ENCODE results near the gene TMIGD1.
A peak's percentile ranks its signal among the peaks of the same experiment; 100 is the strongest.
"Not testable (repeated sequence)": the region's sequence is repeated elsewhere in the genome, so short reads cannot be mapped to it uniquely, and the experiment has no call there.

The TMIGD1 gene

DNA sequence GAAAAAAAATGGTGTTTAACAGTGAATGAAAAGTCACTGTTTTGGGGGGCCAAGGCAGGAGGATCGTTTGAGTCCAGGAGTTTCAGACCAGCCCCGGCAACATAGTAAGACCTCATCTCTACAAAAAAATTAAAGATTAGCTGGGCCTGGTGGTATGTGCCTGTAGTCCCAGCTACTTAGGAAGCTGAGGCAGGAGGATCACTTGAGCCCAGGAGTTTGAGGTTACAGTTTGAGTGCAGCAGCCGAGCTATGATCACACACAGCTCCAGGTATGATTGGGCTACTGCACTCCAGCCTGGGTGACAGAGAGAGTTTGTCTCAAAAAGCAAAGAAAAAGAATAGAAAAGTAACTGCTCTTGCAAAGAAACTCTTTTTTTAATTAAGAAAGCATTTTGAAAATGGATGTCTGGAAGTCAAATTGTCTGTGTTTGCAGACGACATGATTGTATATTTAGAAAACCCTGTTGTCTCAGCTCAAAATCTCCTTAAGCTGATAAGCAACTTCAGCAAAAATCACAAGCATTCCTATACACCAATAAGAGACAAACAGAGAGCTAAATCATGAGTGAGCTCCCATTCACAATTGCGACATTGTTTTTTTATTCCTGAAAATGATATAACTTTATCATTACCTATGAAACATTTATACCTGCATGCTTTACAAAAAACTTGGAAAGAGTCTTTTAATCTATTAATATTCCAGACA lies 24.4 kb upstream of the TMIGD1 start:
- DNase-seq (ENCODE audit: low read depth in 2 of 2, low spot score in 1 of 2): no peak

DNA sequence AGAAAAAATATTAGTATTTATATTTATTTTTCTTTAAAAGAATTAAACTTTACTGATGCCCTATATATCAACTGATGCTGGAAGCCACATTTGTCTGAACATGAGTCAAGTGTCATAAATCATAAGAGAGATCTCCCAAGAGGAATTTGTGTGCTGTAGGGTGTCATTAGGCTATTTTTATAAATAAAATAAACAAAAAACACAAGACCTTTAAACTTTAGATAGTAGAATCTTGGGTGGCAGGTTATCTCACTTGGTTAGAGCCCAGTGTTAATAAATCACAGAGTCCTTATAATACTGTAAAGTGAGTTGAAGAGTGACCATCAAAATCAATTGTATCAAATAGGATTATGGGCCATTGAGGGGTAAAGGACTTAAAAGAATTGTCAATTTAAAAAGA lies 23.6 kb upstream of the TMIGD1 start:
- DNase-seq (ENCODE audit: low read depth in 2 of 2, low spot score in 1 of 2): no peak

DNA sequence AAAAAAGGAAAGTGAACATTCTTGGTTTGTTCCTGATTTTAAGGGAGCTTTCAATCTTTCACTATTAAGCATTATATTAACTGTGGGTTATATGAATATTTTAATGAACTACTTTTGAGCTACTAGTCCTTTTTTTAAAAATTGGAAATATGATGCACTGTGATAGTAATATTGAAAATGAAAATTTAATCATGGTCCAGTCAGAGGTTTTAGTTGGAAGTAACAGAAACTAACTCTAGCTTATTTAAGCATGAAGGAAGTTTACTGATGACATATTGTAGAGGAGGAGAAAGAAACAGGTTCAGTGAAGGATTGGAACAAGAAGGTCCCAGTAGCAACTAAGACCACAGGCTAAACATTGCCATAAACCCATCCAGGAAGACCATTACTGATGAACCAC lies 20.8 kb upstream of the TMIGD1 start:
- no peak for DNase-seq (ENCODE audit: low read depth in 2 of 2, low spot score in 1 of 2)

DNA sequence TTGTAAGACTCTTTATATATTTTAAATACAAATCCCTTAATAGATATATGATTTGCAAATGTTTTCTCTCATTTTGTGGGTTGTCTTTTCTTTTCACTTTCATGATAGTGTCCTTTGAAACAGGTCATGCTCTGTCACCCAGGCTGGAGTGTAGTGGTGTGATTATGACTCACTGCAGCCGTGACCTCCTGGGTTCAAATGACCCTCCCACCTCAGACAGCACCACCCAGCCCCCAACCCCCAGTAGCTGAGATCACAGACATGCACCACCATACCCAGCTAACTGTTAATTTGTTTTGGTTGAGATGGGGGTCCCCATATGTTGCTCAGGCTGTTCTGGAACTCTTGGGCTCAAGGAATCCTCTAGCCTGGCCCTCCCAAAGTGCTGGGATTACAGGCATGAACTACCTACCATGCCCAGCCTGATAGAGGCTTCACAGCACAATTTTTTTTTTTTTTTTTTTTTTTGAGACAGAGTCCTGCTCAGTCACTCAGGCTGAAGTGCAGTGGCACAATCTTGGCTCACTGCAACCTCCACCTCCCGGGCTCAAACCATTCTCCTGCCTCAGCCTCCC lies 18.5 kb upstream of the TMIGD1 start:
- DNase-seq (ENCODE audit: low read depth in 2 of 2, low spot score in 1 of 2): no peak

DNA sequence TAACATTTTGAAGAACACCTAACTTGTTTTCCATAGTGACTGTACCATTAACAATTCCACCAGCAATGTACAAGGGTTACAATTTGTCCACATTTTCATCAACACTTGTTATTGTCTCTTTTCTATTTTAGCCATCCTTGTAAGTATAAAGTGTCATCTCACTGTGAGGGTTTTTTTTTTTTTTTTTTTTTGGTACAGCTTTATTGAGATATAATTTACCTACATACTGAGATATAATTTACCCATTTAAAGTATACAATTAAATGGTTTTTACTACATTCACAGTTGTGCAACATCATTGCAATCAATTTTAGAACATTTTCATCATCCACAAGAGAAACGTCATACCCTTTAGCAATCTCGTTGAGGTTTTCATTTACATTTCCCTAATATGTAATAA lies 17.9 kb upstream of the TMIGD1 start:
- no peak for DNase-seq (ENCODE audit: low read depth in 2 of 2, low spot score in 1 of 2)

DNA sequence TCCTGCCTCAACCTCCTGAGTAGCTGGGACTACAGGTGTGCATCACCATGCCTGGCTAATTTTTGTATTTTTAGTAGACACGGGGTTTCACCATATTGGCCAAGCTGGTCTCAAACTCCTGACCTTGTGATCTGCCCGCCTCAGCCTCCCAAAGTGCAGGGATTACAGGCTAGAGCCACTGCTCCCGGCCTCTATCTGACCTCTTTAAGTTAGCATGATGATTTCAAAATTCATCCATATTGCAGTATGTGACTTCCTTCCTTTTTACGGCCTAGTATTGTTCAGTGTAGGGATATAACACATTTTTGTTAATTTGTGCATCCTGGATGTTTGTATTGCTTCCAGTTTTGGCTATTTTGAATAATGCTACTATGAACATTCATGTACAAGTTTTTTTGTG lies 17.4 kb upstream of the TMIGD1 start:
- not testable (repeated sequence) for DNase-seq (ENCODE audit: low read depth in 2 of 2, low spot score in 1 of 2)

DNA sequence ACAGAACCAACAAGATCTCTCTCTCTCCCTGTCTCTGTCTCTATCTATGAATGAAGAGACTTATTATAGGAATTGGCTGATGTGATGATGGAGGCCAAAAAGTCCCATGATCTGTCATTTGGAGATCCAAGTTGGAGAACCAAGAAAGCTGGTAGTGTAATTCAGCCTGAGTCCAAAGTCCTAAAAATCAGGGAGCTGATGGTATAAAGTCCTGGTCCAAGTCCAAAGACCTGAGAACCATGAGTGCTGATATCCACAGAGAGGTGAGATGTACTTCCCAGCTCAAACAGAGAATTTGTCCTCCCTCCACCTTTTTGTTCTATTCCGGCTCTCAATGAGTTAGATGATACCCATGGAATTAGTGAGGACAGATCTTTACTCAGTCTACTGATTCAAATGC lies 15.4 kb upstream of the TMIGD1 start:
- no peak for DNase-seq (ENCODE audit: low read depth in 2 of 2, low spot score in 1 of 2)

DNA sequence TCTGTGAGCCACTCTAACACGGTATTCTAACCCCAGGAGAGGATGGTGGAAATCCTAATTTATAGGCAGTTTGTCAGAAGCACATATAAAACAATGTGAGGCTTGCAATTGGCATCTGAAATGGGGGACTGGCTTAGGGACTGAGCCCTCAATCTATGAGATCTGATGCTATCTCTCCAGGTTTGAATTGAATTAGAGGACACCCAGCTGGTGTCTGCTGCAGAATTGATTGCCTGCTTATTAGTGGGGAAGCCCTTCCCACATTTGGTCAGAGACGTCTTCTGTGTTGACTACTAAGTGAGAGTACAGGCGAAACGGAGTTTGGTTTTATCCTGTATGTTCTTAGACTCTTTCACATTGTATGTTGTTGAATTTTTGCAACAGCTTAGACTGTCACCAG lies 13.6 kb upstream of the TMIGD1 start:
- DNase-seq (ENCODE audit: low read depth in 2 of 2, low spot score in 1 of 2): no peak

DNA sequence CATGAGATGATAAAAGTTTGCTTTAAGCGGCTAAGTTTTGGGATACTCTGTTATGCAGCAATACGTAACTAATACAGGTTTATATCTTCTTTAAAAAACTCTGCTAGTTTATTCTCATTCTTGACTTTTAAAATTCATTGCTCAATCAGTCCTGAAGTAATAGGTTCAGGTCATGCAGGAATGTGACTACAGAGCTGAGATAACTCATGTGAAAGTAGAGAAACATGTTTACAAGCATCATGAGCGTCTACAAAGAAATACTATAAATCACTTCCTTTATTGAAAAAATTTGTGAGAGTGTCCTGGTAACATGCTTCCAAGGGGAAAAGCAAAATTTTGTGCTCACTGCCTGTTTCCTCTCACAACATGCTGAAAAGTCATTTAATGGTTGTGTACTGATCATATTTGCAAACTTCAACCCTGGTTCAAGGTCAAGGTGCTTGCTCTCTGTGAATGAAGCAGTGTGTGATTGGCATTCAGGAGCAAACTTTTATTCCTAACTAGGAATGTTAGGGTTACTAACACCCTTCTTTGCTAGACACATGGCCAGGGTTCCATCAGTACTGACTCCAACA lies 12.5 kb upstream of the TMIGD1 start:
- DNase-seq (ENCODE audit: low read depth in 2 of 2, low spot score in 1 of 2): no peak

DNA sequence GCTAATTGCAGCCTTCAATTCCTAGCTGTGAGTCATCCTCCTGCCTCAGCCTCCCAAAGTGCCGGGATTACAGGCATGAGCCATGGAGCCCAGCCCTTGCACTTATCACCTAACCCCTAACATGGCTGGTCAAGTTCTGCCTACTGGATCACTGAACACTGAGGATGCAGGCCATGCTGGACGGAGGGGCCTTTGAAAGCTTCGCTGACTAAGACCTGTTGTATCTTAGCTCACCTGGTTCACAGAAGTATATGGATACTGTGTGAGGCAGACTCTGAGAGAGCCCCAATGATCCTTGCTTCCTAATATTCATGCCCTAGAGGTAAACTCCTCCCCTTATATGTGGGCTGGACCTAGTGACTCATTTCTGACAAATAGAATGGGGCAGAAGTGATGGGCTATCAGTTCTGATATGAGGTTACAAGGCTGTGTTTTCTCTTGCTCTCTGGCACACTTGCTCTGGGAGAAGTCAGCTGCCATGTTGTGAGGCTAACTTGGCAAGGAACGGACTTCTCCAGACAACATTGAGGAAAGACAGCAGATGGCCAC lies 11.7 kb upstream of the TMIGD1 start:
- DNase-seq (ENCODE audit: low read depth in 2 of 2, low spot score in 1 of 2): no peak

DNA sequence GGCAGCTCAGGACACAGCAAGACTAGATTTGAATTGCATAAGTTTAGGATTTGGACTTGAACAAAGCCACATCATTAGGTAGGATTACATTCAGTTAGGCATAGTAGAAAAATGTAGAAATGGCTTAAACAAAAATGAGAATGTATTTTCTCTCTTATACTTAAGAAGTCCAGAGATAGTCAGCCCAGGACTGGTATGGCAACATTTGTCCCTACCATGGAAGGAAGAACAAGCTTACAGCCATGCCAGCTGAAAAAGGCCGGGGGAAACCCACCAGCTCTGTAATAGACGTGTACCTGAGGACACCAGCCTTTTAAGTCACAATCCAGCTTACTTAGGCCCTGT lies 11.2 kb upstream of the TMIGD1 start:
- DNase-seq (ENCODE audit: low read depth in 2 of 2, low spot score in 1 of 2): no peak

DNA sequence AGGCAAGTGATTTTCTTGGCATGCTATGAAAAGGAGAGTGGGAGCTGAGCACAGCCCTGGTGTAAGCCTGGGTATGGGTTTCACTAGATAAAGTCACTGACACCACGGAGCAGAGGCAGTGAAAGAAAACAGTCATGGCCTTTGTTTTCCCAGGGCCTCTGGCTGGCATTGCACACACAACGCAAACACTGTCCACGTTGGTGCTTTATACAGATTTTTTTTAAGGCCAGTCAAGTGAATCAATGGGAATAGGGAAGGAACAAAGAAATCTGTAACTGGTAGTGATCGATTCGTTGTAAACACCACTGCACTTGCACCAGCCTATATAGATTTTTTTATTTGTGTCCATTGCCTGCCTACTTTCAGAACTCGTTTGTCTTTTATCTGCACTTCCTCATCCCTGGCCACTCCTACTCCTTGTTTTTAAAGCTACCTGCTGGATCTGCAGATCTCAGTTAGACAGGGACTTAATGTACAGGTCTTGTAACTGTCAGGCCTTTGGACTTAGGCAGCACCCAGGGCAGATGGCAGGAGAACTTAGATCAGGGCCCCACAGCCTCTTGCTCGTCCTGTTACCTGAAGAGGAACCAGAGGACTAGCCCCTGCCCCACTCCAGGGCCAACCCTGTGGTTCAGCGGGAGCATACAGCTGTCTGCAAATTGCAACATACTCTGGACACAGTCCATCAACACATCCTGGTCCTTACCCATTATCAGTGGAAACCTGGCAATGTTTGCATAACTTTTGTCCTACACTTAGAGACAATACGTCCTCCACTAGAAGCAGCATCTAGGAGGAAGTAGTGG lies 10.6 kb upstream of the TMIGD1 start:
- no peak for DNase-seq (ENCODE audit: low read depth in 2 of 2, low spot score in 1 of 2)

DNA sequence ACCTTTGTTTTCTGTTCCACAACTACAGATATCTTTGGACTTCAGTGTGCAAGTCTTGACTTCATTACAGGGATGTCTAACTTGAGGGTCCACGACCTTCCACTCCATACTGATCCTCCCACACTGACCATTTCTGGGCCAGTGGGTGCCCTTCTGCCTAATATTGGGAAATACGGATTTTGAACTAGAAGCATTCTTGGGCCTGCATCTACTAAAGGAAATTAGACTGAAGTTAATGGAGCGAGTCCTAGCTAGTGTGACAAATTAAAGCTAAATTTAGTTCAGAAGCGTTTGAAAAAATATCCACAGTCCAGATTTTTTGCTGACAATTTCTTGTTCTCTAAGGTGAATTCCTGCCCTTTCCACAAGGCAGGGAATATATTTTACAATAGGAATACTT lies 9.9 kb upstream of the TMIGD1 start:
- no peak for DNase-seq (ENCODE audit: low read depth in 2 of 2, low spot score in 1 of 2)

DNA sequence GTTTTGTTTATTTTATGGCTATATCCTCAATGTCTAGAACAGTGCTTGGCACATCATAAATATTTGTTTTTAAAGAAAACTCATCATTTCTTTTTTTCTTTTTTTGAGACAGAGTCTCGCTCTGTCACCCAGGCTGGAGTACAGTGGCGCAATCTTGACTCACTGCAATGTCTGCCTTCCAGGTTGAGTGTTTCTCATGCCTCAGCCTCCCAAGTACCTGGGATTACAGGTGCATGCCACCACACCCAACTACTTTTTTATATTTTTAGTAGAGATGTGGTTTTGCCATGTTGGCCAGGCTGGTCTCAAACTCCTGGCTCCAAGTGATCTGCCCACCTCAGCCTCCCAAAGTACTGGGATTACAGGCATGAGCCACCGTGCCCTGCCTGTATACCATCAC lies 9.4 kb upstream of the TMIGD1 start:
- DNase-seq (ENCODE audit: low read depth in 2 of 2, low spot score in 1 of 2): not testable (repeated sequence)

DNA sequence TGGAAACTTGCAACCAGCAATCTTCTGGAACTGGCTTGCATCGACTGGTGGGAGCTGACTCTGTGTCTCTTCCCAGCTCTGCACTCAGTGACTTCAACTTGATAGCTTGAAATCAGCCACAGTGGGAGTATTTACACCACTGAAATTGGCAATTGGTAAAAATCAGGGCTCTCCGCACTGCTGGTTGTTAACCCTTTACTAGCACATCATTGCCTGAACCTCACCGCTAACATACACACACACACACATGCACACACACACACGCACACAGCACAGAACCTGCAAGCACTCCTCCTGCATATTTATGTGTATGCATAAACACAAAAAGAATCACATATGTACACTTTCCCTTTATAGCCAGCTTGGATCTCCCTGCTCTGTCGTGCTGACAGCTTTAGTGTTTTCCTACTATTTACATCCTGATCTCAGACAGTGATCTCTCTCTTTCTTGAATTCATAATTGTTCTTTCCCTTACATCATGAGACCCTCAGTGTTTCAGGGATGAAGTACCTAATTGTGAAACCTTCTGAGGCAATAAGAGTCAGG lies 7.9 kb upstream of the TMIGD1 start:
- no peak for DNase-seq (ENCODE audit: low read depth in 2 of 2, low spot score in 1 of 2)

DNA sequence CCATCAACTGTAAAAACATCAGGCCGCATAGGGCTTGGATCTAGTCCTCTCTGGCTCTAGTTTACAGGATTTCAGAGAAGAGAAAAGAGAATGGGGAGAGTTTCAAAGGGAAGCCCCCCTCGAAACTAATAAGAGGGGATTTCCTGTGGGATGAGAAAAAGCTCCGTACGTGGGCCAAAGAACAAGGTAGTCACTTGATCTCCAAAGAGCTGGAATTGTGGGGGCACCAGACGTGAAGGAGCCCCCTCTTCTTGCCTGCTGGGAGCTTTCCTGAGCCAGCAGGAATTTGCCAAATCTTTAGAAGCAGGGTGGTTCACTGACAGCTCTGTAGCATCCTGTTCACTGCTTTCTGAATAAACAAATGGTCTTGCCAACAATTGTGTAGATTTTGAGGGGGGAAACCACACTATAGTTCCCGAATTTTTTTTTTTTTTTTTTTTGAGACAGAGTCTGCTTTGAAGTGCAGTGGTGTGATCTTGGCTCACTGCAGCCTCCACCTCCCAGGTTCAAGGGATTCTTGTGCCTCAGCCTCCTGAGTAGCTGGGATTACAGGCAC lies 7.0 kb upstream of the TMIGD1 start:
- DNase-seq (ENCODE audit: low read depth in 2 of 2, low spot score in 1 of 2): no peak

DNA sequence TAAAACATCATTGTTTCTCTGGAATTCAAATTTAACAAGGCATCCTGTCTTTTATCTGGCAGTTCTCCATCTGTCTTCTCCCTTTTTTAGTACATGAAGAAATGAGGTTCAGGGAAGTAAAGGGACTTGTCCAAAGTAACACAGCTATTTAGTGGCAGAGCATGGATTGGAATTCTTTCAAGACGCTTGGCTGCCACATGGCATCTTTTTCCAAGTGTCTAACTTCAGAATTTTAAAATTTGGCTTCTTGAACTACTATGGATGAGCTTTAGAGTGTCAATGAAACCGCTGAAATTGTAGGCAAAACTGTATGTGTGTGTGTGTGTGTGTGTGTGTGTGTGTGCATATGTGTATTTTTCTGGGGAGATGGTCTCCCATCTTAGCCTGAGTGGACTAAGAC lies 5.2 kb upstream of the TMIGD1 start:
- no peak for DNase-seq (ENCODE audit: low read depth in 2 of 2, low spot score in 1 of 2)

DNA sequence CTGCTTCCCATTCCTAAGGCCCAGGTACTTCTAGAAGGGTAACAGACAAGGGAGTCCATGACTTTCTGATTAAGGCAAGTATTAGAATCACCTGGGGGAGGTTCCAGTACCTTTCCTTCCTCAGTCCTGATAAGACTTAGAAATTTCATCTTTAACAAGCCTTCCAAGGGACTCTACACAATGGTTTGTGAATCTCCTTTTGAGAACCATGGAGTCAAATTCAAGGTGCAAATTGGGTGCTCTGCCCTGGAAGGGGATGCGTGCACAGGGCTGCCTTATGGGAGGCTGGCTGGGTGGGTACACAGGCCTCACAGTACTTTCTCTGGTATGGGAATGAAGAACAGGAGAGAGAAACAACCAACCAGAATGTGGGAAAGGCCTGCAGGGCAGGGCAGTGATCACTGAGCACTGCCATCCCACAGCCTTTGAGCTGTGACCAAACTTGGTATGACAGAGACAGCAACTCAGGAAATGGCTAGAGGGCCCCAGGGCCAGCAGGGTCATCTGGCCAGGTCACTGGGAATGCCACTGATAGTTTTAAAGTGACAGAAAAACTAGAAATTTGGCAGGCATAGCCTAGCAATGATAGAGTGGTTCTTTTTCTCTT lies 3.6 kb upstream of the TMIGD1 start:
- no peak for DNase-seq (ENCODE audit: low read depth in 2 of 2, low spot score in 1 of 2)

DNA sequence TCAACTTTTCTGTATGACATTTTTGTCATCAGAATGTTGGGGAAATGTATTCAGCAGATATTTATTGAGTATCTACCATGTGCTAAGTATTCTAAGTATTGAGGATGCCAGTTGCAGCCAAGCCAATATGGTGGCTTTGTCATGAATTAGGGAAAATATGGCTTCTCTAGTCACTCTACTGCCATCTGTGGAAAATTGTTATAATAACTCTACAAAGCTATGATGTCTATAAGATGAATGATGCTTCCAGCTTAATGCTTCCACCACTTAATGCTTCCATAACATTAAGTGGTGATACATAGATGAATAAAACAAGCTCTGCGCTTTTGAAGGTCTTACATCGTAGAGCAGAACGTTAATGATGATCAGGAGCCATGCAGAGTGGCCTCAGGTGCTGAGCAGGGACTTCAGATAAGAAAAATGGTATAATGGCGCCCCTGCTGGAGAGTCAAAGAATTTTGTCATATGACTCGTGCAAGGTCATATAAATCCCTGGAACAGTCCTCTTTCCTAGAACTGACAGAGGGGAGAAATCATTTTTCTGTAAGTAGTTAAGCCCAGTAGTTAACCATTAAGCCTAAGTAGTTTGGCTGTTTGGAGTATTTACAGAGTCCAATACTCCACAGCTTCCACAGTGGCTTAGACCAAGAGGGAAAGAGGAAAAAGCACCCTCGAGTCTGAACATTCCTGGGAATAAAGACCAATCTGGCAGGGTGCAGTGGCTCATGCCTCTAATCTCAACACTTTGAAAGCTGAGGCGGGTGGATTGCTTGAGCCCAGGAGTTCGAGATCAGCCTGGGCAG lies 2.7 kb upstream of the TMIGD1 start:
- peak in 1 of 2 donors; percentile 35 for DNase-seq (ENCODE audit: low read depth in 2 of 2, low spot score in 1 of 2)

DNA sequence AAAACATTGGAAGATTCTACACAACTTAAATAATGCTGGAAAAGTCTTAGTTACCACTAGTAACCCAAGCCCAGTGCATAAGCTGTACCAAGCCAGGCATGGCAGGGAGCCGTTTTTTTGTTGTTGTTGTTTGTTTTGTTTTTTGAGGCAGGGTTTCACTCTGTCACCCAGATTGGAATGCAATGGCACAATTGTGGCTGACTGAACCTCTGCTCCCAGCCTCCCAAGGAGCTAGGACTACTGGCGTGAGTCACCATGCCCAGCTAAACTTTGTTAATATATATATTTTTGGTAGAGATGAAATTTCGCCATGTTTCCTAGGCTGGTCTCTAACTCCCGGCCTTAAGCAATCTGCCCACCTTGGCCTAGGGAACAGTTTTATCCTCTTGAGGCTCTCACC lies 564 bp upstream of the TMIGD1 start:
- no peak for DNase-seq (ENCODE audit: low read depth in 2 of 2, low spot score in 1 of 2)
